Lower lobe of right lung (tissue), 2 donors: ENCODE results near the gene BCO1. TPM values are rescaled to one million over a fixed set of nuclear protein-coding genes. Genes with fewer than 3 reads are reported as not detected.

Experiments used
- ATAC-seq, 2 donors: fragments of 200-7000 bp; cut with Tn5 transposase; one replicate each; pipeline ENCODE4 v1.9.1; 2020 to 2022; ENCODE audit warnings: mild to moderate bottlenecking in 2 of 2, moderate library complexity in 2 of 2
- DNase-seq: peaks from one replicate; pipeline ENCODE4 v3.0.0-alpha.2; 2020
- H3K27ac ChIP-seq: fragments of 200-600 bp; one replicate; pipeline ENCODE4 v1.8.0; 2022
- H3K27me3 ChIP-seq: fragments of 200-600 bp; one replicate; pipeline ENCODE4 v1.8.0; 2022; ENCODE audit warnings: low read depth
- H3K36me3 ChIP-seq: fragments of 200-600 bp; one replicate; pipeline ENCODE4 v1.8.0; 2022; ENCODE audit warnings: mild to moderate bottlenecking
- H3K4me1 ChIP-seq: fragments of 200-600 bp; one replicate; pipeline ENCODE4 v1.8.0; 2022
- H3K4me3 ChIP-seq: fragments of 200-600 bp; one replicate; pipeline ENCODE4 v1.8.0; 2022; ENCODE audit warnings: mild to moderate bottlenecking
- H3K9me3 ChIP-seq: fragments of 200-600 bp; one replicate; pipeline ENCODE4 v1.8.0; 2022
- intact Hi-C: fragments of 100-400 bp; cut with DNase I; formaldehyde crosslinking; loops from one replicate; pipeline ENCODE4 v1.11.0; 2022
- total RNA-seq: library from RNA; stranded (reverse); fragmentation: NEBNext Ultra II Directional; extraction: Animal tissue kit (Norgen Biotek cat#: 25700); gene quantifications from one replicate; pipeline ENCODE4 v1.2.1, GENCODE V29; 2021
- TF ChIP-seq, protein P1 (sequence below): fragments of 200-600 bp; IDR thresholded peaks from one replicate; pipeline ENCODE4 v1.8.0; 2022; ENCODE audit warnings: antibody characterized with exemption, mild to moderate bottlenecking
- donor health status: DM: no; HTN: yes; CAD: no; lungs with severe emphysema.

BCO1 gene
- total RNA-seq, 1 donor from 2014 or later = 0.74 TPM

DNA sequence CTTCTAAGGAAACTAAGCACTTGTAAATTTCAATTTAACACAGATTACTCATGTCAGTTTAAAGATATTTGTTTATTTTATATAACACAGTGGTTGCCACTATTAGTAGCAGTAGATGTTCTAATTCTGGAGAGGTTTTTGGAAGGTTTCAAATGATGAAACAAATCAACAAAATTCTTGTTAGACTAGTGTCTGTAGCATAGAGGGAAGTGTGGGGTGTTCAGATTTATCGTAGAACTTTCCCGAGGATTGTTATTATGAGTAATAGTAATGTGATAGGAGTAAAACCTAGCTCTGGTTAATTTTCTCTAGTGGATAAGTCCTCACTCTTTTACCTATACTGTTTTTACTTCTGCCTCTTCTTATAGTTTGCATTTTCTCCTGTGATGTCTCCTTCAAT lies 82.5 kb downstream of the BCO1 start:
- peaks cover 23% of the 10 kb centered on the region for H3K4me1 ChIP-seq

GRCh38 chr16:81321536-81321935 lies 83.0 kb downstream of the BCO1 start:
- no peaks in the 10 kb centered on the region for H3K36me3 ChIP-seq
- DNase-seq (no peak), ATAC-seq (no peak)
- peaks cover 18% of the 10 kb centered on the region for H3K4me1 ChIP-seq
- H3K27ac ChIP-seq = no peak overlapping the region
- TF ChIP-seq, protein P1, sequence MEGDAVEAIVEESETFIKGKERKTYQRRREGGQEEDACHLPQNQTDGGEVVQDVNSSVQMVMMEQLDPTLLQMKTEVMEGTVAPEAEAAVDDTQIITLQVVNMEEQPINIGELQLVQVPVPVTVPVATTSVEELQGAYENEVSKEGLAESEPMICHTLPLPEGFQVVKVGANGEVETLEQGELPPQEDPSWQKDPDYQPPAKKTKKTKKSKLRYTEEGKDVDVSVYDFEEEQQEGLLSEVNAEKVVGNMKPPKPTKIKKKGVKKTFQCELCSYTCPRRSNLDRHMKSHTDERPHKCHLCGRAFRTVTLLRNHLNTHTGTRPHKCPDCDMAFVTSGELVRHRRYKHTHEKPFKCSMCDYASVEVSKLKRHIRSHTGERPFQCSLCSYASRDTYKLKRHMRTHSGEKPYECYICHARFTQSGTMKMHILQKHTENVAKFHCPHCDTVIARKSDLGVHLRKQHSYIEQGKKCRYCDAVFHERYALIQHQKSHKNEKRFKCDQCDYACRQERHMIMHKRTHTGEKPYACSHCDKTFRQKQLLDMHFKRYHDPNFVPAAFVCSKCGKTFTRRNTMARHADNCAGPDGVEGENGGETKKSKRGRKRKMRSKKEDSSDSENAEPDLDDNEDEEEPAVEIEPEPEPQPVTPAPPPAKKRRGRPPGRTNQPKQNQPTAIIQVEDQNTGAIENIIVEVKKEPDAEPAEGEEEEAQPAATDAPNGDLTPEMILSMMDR = no peak
- no peaks in the 10 kb centered on the region for H3K27me3 ChIP-seq
- no peak overlapping the region for H3K4me3 ChIP-seq
- no peaks in the 10 kb centered on the region for H3K9me3 ChIP-seq
- intact Hi-C loops = no loop called here

More for the DNA sequence above, 82.5 kb downstream of the BCO1 start:
- ATAC-seq = no peak
- no peaks in the 10 kb centered on the region for H3K27me3 ChIP-seq
- no peak for DNase-seq
- intact Hi-C loops = no loop called here
- H3K9me3 ChIP-seq = no peaks in the 10 kb centered on the region
- no peak overlapping the region for H3K4me3 ChIP-seq
- no peak overlapping the region for H3K27ac ChIP-seq
- H3K36me3 ChIP-seq = no peaks in the 10 kb centered on the region
- TF ChIP-seq, protein P1 = no peak

DNA sequence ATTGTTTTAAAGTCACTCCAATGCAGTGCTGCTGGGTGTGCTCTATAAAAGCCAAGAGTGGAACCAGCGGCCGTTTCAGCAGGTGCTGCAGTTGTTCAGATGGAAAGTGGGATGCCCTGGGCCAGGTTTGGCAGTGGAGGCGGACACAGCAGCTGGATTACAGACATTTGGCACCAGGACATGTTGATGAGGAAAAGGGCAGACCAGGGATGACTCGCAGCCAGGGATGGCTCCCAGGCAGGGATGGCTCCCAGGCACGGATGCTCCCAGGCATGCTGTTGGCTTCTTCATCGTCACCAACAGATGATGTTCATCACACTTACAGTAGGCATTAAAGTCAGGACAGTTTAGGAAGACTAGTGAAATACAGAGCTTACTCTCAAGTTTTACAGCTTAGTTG lies 86.3 kb downstream of the BCO1 start:
- no peak for DNase-seq
- H3K36me3 ChIP-seq = no peaks in the 10 kb centered on the region
- no peak overlapping the region for H3K4me3 ChIP-seq
- no peak for ATAC-seq
- peaks cover 6% of the 10 kb centered on the region for H3K4me1 ChIP-seq
- no peak overlapping the region for H3K27ac ChIP-seq
- H3K27me3 ChIP-seq = no peaks in the 10 kb centered on the region
- H3K9me3 ChIP-seq = no peaks in the 10 kb centered on the region
- intact Hi-C loops = no loop called here
- TF ChIP-seq, protein P1 = no peak

- no peak for DNase-seq
- ATAC-seq = no peak
- TF ChIP-seq, protein P1 = no peak
- no peak overlapping the region for H3K27ac ChIP-seq
- H3K9me3 ChIP-seq = no peaks in the 10 kb centered on the region
- intact Hi-C loops = no loop called here
- no peak overlapping the region for H3K4me3 ChIP-seq
- no peaks in the 10 kb centered on the region for H3K27me3 ChIP-seq
- no peaks in the 10 kb centered on the region for H3K4me1 ChIP-seq
- no peaks in the 10 kb centered on the region for H3K36me3 ChIP-seq
Measured at GRCh38 chr16:81327011-81327410, 88.5 kb downstream of the BCO1 start.

DNA sequence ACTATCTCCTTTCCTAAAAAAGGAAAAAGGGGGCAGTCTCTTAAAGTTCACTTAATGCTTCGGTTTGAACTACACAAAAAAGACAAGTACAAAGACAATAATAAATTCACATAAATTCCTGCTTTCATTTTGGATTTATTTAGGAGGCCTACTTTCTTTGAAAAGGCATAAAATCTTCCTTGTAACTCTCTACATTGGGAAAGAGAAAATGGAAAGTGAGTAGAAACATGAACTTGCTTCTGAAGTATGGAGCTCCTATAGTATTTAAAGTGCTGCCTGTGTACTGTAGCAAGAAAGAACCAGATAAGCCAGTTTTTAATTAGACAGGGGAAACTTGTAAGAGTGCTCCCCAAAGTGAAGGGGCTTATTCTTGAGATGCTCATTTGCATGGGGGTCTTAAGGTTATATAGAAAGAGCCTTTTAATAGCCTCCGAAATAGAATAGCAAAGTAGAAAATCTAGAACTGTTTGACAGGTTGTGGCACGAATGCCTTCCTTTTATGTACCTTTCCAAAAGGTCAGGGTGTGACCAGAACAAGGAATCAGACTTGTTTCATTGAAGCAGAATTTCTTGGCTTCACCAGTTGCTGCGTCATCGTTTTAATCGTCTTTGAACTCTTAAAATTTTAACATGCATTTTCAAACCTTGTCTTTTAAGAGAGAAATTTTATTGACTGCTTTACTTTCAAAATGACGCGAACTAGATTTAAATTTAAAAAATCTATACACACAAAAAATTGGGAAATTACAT lies 89.1 kb downstream of the BCO1 start:
- Histone ChIP-seq H3K9me3 (no peaks in the 10 kb centered on the region), H3K36me3 (no peaks in the 10 kb centered on the region), H3K4me3 (no peak overlapping the region), H3K27me3 (no peaks in the 10 kb centered on the region), H3K4me1 (no peaks in the 10 kb centered on the region), H3K27ac (no peak overlapping the region)
- TF ChIP-seq, protein P1 = no peak
- ATAC-seq (no peak), DNase-seq (no peak)
- intact Hi-C loops = no loop called here
